GM18907 (cell line): Measurements from ENCODE around the gene NUDT14.

ENCODE experiments used
- ATAC-seq: cut with Tn5 transposase; IDR thresholded peaks from one replicate; pipeline ENCODE4 v1.9.1; 2021; ENCODE audit warnings: mild to moderate bottlenecking, moderate library complexity; ENCODE audit not compliant: unreplicated experiment

Gene NUDT14

DNA sequence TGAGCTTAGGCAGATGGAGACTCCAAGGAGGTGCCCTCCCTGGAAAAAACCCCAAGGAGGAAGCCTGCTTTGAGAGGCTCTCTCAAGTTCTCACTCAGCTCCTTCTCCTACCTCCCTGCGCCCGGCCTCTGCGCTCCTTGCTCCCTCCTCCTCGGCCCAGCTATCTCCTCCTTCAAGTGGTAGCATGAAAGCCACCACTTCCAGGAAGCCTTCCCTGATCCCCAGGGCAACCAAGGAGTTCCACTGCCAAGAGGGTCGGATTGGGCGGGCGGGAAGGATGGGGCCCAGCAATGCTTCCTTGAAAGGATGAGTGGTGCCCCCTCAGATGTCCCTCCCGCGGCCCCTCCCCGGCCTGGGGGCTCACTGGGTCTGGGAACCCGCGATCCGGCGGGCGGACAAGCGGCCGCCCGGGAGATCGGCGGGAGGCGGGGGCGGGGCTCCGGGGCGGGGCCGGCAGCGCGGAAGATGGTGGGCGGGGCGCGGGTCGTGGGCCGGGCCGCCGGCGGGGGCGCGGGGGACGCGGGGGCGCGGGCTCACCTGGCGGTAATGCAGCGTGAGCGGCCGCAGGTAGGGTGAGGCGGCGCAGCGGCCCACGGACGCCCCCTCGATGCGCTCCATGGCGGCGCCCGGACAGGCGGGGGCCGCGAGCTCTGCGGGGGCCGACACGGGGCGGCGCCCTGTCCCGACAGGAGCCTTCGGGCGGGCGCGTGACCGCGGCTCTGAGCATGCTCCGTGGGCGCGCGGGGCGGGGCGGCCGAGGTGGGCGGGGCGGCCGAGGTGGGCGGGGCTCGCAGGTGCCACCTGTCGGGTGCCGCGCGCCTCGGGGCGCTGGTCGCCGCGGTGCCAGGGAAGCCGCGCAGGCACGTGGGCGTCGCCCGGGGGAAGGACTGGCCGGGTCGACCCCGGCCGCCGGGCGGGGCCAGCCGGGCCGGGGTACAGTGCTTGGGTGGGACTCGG is at the start of gene NUDT14:
NUDT14 (minus strand) TSS at position 721 of the 957 bp plus-strand sequence; CDS start at position 618, 103 bp downstream.
- peak; percentile 58 for ATAC-seq

DNA sequence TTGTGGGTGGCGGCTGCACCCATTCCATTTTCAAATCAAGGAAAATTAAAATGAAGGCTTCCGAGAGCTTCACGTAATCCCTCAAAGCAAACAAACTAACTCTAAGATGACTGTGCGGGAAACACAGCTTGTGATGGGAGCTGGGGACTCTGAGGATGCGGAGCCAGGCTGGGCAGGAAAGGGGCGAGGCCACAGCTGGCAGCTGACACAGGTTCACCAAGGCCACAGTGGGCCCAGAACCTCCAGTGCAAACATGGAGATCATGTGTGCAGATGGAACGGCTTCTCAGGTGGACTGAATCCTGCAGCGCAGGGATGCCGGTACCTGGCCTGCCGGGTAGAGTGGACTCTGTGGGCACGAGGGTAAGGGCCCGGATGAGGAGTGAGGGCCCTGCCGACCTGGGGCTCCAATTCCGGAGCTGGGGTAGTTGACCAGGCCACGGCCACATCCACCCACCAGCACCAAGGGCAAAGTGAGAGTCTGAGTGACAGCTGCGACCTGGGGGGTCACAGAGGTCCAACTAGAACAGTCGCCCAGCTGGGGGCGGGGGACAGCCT is 48.1 kb upstream of the NUDT14 start:
- no peak for ATAC-seq

DNA sequence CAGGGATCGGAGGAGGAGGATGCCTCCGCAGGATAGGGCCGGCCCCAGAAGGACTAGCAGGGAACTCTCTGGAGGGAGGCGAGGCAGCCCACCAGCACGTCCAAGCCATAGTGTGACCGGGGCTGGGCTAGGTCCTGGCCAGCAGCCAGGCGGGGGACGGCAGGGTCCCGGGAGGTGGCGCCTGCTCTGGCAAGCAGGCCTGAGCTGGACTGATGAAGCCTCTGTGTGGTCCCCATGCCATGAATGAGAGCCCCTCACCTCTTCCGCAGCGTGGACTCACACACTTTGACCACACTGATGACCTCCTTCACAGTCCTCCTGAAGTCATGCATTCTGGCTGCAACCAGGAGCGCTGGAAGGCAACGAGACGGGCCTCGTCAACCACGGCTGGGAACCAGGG is 47.5 kb upstream of the NUDT14 start:
- ATAC-seq, result no peak

DNA sequence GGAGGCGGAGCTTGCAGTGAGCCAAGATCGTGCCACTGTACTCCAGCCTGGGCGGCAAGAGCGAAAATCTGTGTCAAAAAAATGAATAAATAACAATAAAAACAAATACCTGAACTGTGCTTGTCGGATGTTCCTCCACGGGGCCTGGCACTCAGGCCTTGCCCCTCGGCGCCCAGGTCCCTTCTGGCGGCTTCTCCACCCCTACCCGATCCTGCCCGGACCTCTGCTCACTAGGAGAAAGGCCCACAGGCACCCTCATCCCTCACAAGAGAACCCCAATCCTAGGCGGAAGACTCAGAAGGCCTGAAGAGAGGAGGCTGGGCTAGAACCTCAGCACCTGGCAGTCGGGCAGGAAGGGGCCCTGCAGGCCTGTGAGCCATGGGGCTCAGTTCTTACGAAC is 46.2 kb upstream of the NUDT14 start:
- ATAC-seq, result no peak

DNA sequence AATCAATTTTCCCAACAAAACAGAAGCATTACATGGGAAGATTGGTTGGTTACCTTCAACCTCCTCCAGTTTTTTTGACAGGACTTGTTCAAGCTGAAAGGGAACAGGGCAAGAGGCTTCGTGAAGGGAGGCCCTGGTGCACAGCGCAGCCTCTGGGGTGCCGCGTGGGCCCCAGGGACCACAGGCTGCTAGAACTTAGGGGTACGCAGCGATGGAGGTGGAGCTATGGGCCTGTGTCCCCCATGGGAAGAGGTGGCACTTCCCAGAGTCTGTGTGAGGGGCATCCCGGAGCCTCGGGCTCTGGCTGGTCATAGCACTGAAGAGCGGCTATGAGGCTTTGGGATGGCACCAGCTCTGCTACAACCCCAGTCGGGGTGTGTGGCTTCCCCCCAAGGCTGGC is 45.1 kb upstream of the NUDT14 start:
- no peak for ATAC-seq

DNA sequence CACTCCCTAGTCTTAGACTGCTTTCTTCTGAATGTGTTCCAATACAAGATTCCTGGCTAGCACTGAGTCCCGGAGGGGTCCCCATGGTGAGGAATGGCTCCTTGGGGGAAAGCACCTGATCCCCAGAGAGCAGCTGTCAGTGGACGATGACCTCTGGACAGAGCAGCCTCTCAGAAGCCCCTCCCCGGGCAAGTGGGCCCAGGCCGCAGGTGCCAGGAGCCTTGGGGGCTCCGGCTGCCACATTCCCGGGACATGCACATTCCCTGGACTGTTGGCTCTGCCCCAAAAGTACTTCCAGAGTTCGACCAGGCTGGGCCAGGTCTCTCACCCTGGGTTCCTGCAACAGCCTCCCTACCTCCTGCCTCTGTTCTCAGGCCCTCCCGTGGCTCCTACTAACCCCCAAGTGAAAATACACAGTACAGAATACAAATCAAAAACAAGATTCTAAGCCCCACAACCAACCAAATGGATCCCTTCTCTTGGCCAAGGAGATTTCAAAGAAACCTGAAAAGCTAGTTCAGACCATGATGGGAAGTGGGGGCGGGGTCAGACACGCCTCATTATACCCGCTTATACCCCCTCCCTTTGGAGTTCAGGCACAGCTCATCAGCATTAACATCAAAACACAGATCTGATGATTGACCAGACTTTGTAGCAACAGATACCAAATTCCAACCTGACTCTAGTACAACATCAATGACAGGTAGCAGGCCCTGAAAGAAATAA is 43.9 kb upstream of the NUDT14 start:
- no peak for ATAC-seq

DNA sequence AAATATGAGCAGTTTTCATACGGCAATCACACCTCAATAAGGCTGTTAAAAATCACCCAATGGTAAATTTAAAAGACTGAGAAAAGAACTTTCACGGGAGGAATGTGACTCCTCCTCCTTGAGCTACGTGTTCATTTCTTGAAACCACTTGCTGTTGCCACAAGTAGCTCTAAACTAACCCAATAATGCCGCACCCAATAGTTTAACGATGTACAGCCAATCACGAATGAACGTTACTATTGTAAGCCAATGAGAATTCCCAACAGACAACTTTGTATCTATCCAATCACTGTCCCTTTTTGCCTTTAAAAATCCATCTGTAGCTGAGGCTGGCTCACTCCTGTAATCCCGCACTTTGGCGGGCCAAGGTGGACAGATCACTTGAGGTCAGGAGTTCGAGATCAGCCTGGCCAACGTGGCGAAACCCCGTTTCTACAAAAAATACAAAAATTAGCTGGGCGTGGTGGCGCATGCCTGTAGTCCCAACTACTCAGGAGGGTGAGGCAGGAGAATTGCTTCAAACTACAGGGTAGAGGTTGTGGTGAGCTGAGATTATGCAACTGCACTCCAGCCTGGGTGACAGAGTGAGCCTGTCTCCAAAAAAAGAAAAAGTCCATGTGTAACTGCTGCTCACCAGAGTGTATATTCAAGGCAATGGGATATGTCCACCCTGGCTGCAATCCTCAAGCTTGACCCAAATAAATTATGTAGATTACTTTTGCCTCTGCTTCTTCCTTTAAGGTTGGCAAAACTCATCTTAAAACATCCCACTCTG is 42.8 kb upstream of the NUDT14 start:
- ATAC-seq, result no peak

DNA sequence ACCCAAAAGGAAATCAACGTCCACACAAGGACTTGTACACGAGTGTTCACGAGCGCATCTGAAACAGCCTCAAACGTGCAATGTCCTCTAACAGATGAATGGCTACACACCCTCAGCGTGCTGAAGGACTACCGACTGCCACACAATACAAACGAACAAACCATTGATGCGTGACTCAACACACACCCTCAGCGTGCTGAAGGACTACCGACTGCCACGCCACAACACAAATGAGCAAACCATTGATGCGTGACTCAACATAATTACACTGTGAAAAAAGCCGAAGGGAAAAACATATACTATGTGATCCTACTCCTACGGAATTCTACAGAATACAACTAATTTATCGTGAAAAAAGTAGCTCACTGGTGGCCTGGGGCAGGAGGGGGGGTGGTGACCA is 42.1 kb upstream of the NUDT14 start:
- no peak for ATAC-seq

DNA sequence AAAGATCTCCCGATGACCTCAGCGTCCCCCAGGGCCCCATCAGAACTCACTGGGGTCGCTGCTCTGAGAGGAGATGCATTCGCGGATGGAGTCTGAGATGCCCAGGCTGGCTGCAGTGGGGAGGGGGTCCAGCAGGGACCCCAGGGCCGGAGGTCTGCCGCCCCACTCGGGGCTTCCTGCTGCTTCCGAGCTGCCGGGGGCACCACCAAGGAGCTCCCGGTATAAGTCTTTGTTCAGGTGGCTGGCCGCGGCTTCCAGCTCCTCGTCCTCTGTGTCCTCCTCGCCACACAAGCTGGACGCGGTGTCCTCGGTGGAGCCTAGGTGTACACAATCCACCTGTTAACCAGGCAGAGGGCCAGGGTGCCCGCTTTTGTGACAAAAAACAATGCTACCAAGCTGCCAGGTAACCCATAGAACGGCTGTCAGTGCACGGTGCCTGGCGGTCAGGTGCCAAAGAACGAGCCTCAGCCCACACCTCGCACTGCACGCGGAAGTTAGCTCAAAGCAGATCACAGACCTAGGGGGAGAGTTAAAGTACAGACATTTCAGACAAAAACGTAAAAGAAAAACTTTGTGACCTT is 40.6 kb upstream of the NUDT14 start:
- ATAC-seq, result no peak

DNA sequence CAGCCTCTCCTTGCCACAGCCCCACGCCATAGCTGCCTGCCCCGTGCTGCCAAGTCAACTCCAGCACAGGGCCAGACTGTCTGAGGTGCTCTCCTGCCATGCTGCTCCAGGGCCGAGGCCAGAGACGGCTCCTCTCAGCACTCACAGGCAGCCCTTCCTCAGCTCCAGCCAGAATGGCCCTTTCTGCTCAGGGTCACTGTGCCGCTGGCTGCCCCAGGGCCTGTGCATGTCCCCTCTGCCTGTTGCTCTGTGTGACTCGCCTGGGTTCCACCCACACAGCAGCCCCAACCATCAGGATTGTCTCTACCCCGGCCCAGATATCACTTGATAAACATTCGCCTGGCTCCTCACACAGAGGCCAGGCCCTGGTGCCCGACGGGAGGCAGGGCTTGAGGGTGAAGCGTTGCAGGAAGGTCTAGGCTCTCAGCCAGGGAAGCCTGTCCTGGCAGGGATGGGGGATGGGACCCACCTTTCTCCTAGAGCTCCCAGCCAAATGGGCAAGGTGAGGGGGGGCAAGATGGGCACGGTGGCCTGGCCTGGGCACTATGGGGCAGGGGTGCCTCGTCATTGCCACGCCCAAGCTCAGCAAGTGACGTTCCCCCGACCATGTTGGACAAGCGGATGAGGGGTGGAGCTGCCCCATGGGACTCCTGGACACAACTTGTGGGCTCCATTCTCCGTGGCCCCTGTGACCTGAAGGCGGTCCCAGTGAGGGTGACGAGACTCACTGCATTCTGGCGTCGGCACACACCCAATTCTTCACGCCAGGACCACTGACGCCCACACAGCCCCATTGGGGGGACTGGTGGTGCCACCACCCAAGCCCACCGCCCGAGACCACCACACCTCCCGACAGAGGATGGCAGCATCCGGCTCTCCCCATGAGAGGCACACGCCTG is 39.8 kb upstream of the NUDT14 start:
- ATAC-seq, result no peak

DNA sequence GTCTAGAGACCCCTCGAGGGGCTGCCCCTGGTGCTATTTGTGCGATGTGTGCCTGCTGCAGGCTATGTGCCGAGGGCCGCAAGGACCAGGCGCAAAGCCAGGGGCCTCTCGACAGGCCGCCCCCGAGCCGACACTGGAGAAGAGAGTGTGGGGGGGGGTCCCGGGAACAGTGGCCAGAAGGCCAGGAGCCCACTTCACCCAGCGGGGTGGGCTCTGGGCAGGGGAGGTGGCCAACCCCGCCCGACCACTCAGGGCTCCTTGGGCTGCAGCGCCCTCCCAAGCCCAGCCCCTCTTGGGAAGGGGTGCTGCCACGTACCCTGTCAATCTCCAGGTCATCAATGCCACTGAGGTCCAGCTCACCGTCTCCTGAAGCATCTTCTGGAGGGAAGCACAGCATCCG is 38.6 kb upstream of the NUDT14 start:
- ATAC-seq, result no peak

DNA sequence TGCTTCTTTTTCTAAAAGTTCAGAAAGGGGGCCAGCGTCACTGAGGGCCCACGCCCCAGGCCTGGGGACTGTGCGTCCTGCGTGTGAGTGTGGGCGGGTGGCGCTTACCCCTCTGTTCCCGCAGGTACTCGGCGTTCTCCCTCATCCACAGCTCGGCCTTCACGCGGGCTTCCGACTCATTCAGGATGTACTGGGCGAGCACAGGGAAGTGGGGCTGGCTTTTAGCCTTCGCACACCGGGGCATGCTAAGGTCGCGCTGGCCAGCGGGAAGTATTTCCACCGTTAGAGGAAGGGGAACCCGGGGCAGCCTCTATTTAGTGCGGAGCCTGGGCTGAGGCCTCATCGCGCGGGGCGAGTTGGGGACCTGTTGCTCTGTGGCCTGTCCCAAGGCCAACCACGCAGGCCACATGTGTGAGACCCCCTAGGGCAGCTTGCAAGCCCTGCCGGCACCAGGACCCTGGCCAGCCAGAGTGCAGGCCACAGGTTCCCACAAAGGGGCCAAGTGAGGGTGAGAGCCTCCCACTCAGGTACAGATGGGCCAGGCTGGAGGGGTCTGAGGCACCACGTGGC is 38.0 kb upstream of the NUDT14 start:
- no peak for ATAC-seq

DNA sequence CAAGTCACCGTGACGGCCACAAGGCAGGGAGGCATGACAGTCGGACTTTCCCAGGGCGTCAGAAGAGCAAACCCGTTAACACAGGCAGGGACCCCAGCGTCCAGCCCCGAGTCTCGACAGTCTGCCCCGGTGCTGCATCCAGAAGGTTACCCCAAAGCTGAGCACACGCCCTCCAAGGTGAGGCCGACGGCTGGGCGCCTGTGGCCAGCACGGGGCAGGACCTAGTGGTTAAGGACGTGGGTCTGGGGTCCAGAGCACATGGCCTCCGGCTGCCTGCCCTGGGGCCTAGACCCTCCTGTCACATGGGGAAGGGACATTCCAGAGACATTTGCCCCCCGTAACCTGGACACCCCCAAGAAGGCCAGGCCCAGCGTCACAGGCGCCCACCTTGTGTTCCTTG is 37.5 kb upstream of the NUDT14 start:
- no peak for ATAC-seq

DNA sequence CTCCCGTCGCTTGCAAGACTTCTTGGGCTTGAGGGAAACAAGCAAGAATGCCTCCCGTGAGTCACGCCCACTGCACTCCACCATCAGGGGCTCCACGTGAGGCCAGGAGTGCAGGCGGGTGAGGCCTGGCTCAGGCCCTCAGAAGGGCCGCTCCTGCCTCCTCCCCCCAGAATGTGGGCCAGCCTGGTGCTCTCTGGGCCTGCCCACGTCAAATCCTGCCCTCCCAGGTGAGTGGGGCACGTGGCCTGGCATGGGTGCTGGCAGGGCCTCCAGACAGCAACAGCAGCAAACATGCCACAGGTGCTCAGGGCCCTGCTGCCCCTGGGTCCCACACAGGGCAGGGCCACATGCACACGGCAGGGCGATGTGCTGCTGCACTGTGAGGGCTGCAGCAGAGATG is 36.7 kb upstream of the NUDT14 start:
- no peak for ATAC-seq

DNA sequence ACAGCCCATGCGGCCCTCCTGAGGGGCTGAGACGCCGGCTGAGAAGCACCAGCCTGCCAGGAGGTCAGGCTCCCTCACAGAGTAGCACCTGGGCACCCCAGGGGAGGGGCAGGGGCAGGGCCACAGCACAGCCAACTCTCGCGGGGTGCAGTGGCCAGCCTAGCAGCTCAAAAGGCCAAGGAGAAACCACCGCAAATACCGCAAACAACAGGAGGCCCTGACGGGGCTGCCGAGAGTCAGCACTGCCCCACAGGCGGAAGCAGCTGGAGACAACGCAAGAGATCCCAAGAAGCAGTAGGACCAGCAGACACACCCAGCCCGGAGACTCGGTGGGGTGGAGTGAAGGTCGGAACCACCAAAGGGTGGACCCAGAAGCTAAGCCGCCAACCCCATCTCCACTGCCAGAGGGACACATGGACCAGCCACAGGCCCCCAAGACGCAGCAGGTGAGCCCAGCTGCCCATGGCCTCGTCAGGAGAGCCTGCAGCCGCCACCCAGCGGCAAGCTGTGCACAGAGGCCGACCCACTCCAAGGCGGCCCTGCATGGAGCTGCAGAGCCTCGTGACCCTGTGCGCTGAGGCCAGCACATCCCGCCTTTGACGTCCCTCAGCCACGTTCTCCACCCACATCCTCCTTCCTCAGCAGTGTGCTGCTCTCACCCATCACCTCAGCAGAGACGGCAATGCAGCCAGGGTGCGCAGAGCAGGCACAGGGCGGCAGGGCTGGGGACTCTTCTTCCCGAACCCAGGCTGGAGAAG is 35.6 kb upstream of the NUDT14 start:
- no peak for ATAC-seq

DNA sequence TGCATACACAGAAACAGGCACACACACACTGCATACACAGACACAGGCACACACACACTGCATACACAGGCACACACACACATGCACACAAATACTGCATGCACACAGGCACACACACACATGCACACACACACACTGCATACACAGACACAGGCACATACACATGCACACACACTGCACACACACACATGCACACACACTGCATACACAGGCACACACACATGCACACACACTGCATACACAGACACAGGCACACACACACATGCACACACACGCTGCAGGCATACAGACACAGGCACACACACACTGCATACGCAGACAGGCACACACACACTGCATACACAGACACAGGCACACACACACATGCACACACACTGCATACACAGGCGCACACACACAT is 34.5 kb upstream of the NUDT14 start:
- no peak for ATAC-seq

DNA sequence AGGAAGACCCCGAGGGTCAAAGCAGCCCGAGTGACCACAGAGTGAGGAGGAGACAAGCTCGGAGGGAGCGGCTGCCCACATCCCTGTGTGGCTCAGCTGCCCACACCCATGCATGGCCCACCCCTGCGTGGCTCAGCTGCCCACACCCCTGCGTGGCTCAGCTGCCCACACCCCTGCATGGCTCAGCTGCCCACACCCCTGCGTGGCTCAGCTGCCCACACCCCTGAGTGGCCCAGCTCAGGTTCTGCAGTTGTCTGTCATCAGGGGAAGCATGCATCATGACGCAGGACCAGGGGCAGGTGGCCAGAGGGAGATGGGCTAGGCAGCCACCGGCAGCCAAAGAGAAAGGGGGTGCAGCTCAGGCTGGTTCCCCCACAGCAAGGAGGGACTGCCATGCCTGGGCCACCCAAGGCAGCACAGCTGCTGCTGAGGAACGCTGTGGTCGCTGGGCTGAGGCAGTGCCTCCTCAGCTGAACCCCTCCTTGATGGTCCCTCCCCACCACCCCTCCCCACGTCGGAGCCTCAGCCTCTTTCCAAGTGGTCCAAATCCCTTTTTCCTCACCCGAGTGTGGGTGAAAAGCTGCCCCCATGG is 33.3 kb upstream of the NUDT14 start:
- ATAC-seq, result no peak

DNA sequence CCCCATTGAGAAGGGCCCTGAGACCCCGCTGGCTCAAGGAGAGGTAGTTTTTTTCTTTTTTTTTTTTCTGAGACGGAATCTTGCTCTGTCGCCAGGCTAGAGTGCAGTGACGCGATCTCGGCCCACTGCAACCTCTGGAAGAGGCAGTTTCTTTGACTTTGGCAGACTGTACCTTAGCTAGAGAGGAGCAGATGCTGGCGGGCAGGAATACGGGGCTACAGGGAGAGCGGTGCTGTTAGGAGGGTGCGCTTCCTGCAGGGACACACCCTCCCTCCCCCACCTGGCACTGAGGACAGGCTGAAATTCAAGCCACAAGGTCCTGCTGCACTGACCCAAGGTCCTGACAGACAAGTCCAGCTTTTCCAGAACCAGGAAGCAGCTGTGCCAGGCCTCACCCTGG is 32.2 kb upstream of the NUDT14 start:
- ATAC-seq, result no peak
